HG03354 (cell line): ENCODE data around the gene TMOD1.
"Not testable (repeated sequence)": the region's sequence is repeated elsewhere in the genome, so short reads cannot be mapped to it uniquely, and the experiment has no call there.

ENCODE experiments used
- ATAC-seq: cut with Tn5 transposase; IDR thresholded peaks from one replicate; pipeline ENCODE4 v1.9.1; 2021; ENCODE audit warnings: mild to moderate bottlenecking; ENCODE audit not compliant: unreplicated experiment, poor library complexity, severe bottlenecking

Gene TMOD1

DNA sequence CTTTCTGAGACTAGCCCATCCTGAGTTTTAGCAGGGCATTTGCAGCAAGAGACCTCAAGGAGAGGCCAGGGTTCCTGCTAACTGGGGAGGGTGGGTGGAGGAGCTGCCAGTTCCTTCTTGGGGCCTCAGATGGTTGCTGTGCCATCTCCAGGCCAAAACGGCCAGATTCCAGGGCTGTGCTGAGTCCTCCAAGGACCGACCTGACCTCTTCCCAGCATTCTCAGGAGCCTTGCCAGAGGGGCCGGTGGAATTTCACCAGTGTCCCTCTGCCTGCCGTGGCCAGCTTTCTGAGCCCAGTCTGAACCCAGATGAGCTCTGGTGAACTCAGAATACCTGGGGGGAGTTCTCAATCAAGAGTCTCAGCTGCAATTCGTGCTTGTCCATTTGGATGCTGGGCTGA lies 77.4 kb downstream of the TMOD1 start:
- ATAC-seq, result no peak

- no peak for ATAC-seq
Observed at GRCh38 chr9:97579914-97580313, 78.4 kb downstream of the TMOD1 start.

DNA sequence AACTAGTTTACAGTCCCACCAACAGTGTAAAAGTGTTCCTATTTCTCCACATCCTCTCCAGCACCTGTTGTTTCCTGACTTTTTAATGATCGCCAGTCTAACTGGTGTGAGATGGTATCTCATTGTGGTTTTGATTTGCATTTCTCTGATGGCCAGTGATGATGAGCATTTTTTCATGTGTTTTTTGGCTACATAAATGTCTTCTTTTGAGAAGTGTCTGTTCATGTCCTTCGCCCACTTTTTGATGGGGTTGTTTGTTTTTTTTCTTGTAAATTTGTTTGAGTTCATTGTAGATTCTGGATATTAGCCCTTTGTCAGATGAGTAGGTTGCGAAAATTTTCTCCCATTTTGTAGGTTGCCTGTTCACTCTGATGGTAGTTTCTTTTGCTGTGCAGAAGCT lies 80.1 kb downstream of the TMOD1 start:
- ATAC-seq, result not testable (repeated sequence)

DNA sequence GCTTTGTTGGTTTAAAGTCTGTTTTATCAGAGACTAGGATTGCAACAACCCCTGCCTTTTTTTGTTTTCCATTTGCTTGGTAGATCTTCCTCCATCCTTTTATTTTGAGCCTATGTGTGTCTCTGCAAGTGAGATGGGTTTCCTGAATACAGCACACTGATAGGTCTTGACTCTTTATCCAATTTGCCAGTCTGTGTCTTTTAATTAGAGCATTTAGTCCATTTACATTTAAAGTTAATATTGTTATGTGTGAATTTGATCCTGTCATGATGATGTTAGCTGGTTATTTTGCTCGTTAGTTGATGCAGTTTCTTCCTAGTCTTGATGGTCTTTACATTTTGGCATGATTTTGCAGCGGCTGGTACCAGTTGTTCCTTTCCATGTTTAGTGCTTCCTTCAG lies 83.3 kb downstream of the TMOD1 start:
- ATAC-seq, result not testable (repeated sequence)

GRCh38 chr9:97586909-97587308 lies 85.4 kb downstream of the TMOD1 start:
- not testable (repeated sequence) for ATAC-seq

GRCh38 chr9:97591535-97591934 lies 90.1 kb downstream of the TMOD1 start:
- ATAC-seq, result no peak

DNA sequence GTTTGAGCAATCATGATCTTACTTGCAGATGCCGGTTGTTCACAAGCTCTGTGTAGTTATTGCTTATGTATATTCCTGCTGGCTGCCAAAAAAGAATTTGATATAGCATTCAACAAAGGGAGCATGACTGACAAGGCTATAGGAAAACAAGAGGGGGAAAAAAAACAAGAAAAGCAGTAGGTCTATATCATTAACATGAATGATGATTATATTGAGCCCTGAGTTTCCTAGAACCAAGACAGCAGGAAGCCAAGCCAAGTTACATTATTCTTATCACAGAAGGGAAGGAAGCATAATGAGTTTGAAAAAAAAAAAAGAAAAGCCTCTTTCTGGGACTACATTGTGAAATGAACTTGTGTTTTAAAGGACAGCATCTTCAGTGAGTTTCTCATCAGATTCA lies 90.7 kb downstream of the TMOD1 start:
- no peak for ATAC-seq

DNA sequence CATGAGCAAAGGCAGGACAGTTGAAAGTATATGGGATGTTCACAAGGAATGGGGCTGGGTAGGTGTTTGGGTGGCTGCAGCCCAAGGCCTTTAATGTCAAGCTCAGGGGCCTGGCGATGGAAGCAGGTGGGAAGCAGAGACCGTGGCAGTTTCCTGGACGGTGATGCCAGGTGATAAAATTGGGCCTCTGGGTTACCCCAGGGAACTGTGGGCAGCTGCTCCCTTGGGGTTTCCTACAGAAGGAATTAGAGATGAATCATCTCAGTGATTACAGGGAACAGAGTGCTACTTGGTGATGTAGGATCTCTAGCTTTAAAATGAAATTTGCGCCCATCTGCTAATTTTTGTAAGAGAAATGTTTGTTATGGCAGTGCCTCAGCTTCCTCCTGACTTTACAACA lies 92.5 kb downstream of the TMOD1 start:
- ATAC-seq, result no peak

DNA sequence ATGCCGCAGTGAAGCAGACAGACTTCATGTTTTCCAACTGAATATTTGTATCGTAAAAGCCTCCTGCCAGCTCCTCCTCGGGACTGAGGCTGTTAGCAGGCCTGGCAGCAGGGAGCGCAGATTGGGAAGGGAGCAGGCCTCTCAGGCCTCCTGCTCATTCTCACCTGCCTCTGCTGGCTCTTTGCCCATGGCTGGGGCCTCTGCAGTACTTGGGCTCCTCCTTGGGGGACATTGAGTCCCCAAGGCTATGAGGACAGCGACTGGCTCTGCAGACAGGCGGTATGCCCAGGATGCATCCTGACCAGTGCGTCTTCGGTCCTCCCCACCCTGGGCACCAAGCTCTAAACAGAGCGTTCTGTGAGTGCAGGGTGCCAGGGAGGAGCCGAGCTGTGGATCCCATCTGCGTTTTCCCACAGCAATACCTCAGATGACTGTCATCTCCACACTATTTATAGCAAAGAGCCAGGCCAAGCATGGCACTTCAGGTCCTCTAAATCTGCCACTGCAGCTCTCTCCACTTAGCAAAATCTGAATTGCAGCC lies 93.0 kb downstream of the TMOD1 start:
- ATAC-seq, result no peak

DNA sequence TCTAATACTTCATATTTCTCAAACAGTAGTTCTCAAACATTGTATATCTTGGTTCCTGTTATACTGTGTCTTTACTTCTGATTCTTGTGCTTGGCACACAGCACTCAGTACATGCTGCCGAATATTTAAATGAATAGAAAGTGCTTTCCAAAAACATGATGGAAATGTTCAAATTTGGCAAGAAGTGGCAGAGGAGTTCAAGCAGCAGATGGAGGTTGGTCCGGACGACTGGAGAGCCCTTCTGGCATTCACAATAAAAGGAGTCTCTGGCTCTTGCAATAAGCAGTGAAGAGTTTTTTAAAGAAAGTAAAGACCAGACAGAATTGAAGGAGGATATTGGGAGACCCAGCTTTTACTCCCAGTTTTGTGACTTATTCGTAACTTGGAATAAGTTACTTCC lies 95.4 kb downstream of the TMOD1 start:
- ATAC-seq, result no peak

- peak; percentile 91 for ATAC-seq
Observed at GRCh38 chr9:97598461-97599288, 97.2 kb downstream of the TMOD1 start.

DNA sequence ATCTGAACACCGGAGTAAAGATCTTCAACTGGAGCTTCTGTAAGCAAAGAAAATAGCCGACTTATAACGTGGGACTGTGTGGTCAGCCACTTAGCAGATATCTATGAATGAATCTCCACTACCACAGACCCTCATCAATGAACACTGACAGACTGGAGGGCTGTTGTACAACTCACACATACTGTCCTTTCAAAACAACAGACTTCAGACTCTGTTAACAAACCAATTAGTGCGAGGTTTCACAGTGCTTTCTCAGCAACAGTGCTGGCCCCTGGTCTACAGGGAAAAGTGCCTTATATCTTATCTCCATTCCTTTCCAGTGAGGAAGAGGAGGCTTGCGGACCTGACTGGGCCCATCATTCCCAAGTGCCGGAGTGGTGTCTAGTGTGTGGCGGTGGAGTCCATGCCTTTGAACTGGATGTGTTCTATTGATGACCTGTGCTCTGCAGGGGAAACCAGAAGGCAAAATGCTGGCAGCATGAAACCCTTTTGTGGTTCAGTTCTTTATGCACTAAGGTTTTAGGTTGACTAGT lies 97.9 kb downstream of the TMOD1 start:
- ATAC-seq, result no peak

GRCh38 chr9:97600531-97601227 lies 99.2 kb downstream of the TMOD1 start:
- no peak for ATAC-seq

- no peak for ATAC-seq
Observed at GRCh38 chr9:97601228-97601898, 99.9 kb downstream of the TMOD1 start.

DNA sequence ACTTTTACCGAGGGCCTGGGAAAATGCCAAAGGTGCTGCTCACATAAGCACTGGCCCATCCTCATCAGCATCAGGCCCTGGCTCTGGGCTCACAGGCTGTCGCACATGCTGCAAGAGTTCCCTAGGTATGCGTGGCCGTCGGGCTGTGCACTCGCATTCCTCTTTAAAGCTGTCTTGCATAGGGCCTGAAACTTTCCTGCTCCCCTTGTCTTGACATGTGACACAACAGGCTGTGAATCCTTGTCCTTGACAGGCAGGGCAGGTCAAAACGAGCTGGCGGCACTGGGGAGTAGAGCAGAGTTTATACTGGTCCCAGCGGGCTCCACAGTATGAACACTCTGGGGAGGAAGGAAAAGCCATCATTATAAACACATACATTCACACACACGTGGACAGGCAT lies 101.0 kb downstream of the TMOD1 start:
- no peak for ATAC-seq

- no peak for ATAC-seq
Observed at GRCh38 chr9:97604901-97605645, 103.6 kb downstream of the TMOD1 start.

DNA sequence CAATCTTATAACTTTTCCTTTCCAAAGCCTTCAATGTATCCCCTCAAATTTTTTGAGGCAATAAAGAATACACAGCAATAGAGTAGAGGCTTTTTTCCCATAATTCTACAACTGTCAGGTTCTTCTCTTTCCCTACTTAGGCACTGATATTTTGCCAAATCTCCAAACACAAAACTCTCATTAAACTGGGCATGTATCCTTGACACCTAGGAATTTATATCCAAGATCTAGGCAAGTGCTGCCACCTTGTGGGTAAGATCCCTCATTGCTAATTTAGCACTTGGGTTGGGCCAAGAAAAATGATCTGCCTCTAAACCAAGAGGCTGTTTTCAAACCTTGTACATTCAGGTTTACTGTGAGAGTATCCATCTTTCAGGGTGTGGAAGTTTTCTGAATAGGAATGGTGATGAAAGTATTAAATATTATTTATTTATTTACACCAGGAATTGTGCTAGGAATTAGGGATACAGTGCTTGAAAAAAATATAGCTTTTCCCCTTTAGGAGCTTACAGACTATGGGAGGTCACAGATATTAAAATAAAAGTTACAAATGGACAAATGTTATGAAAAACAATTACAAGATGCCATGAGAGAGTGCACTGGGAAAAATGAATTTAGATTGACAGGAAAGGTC lies 114.1 kb downstream of the TMOD1 start:
- no peak for ATAC-seq

DNA sequence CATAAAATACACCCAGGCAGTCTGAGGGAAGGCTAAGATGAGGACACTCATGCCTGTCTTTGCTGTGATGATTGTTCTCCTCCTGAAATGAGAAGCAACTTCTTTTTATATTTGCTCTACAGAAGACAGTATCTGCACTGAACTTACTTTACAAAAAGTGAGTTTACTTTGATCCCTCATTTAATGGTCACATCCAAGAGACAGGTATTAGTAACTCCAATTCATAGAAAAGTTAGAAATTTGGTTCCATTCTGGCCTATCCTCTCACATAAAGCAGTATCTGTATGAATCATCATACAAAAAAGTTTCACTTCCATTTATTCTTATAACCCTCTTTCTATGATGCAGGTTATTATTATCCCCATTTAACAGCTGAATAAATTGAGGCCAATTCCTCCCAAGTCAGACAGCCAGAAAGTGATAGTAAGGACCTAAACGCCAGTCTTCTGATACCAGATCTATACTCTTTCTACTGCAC lies 116.5 kb downstream of the TMOD1 start:
- ATAC-seq, result no peak

DNA sequence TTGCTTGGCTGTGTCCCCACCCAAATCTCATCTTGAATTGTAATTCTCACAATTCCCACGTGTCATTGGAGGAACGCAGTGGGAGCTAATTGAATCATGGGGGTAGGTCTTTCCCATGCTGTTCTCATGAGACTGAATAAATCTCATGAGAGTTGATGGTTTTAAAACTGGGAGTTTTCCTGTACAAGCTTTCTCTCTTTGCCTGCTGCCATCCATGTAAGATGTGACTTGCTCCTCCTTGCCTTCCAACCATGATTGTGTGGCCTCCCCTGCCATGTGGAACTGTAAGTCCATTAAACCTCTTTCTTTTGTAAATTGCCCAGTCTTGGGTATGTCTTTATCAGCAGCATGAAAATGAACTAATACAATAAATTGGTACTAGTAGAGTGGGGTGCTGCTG lies 118.6 kb downstream of the TMOD1 start:
- ATAC-seq, result not testable (repeated sequence)
